ENCODE measurements around the gene PRRT4.

PRRT4 gene

GRCh38 chr7:128352153-128352537, 9.3 kb downstream of the PRRT4 start:
- H3K27me3 ChIP-seq (ENCODE audit: control insufficient read depth, insufficient read depth, low read length): peaks cover 40% of the 10 kb centered on the region
- H3K9me3 ChIP-seq (ENCODE audit: control insufficient read depth, low read depth, low read length): no peaks in the 10 kb centered on the region
- H3K4me1 ChIP-seq (ENCODE audit: control insufficient read depth, low read depth, low read length): no peaks in the 10 kb centered on the region
- H3K36me3 ChIP-seq (ENCODE audit: control insufficient read depth, low read depth, low read length): no peaks in the 10 kb centered on the region
- no peak overlapping the region for H3K27ac ChIP-seq (ENCODE audit: low read length)
- H3K4me3 ChIP-seq (ENCODE audit: low read length): no peak overlapping the region
- no peak overlapping the region for H3K9ac ChIP-seq (ENCODE audit: low read length)

GRCh38 chr7:128351296-128352152, 10.0 kb downstream of the PRRT4 start:
- H3K27me3 ChIP-seq (ENCODE audit: control insufficient read depth, insufficient read depth, low read length): peaks cover 40% of the 10 kb centered on the region
- no peak overlapping the region for H3K4me3 ChIP-seq (ENCODE audit: low read length)
- H3K36me3 ChIP-seq (ENCODE audit: control insufficient read depth, low read depth, low read length): no peaks in the 10 kb centered on the region
- no peak overlapping the region for H3K27ac ChIP-seq (ENCODE audit: low read length)
- H3K9ac ChIP-seq (ENCODE audit: low read length): no peak overlapping the region
- no peaks in the 10 kb centered on the region for H3K4me1 ChIP-seq (ENCODE audit: control insufficient read depth, low read depth, low read length)
- H3K9me3 ChIP-seq (ENCODE audit: control insufficient read depth, low read depth, low read length): no peaks in the 10 kb centered on the region

GRCh38 chr7:128350708-128351295, 10.7 kb downstream of the PRRT4 start:
- peaks cover 40% of the 10 kb centered on the region for H3K27me3 ChIP-seq (ENCODE audit: control insufficient read depth, insufficient read depth, low read length)

GRCh38 chr7:128349466-128349825, 12.0 kb downstream of the PRRT4 start:
- Histone ChIP-seq H3K27me3 (ENCODE audit: control insufficient read depth, insufficient read depth, low read length) (peaks cover 40% of the 10 kb centered on the region), H3K9ac (ENCODE audit: low read length) (no peak overlapping the region), H3K4me3 (ENCODE audit: low read length) (no peak overlapping the region), H3K27ac (ENCODE audit: low read length) (no peak overlapping the region), H3K4me1 (ENCODE audit: control insufficient read depth, low read depth, low read length) (no peaks in the 10 kb centered on the region), H3K9me3 (ENCODE audit: control insufficient read depth, low read depth, low read length) (no peaks in the 10 kb centered on the region), H3K36me3 (ENCODE audit: control insufficient read depth, low read depth, low read length) (no peaks in the 10 kb centered on the region)

More at GRCh38 chr7:128350708-128351295, 10.7 kb downstream of the PRRT4 start:
- H3K36me3 ChIP-seq (ENCODE audit: control insufficient read depth, low read depth, low read length): no peaks in the 10 kb centered on the region
- H3K4me3 ChIP-seq (ENCODE audit: low read length): no peak overlapping the region
- no peak overlapping the region for H3K27ac ChIP-seq (ENCODE audit: low read length)
- no peaks in the 10 kb centered on the region for H3K9me3 ChIP-seq (ENCODE audit: control insufficient read depth, low read depth, low read length)
- no peaks in the 10 kb centered on the region for H3K4me1 ChIP-seq (ENCODE audit: control insufficient read depth, low read depth, low read length)
- H3K9ac ChIP-seq (ENCODE audit: low read length): no peak overlapping the region

- Histone ChIP-seq H3K27me3 (ENCODE audit: control insufficient read depth, insufficient read depth, low read length) (peaks cover 23% of the 10 kb centered on the region), H3K9me3 (ENCODE audit: control insufficient read depth, low read depth, low read length) (no peaks in the 10 kb centered on the region)
Observed at GRCh38 chr7:128347647-128348097, 13.8 kb downstream of the PRRT4 start.

GRCh38 chr7:128344431-128344774, 17.1 kb downstream of the PRRT4 start:
- H3K9ac ChIP-seq (ENCODE audit: low read length): no peak overlapping the region
- no peak overlapping the region for H3K4me3 ChIP-seq (ENCODE audit: low read length)
- no peaks in the 10 kb centered on the region for H3K27me3 ChIP-seq (ENCODE audit: control insufficient read depth, insufficient read depth, low read length)
- peaks cover 3% of the 10 kb centered on the region for H3K36me3 ChIP-seq (ENCODE audit: control insufficient read depth, low read depth, low read length)
- no peaks in the 10 kb centered on the region for H3K9me3 ChIP-seq (ENCODE audit: control insufficient read depth, low read depth, low read length)
- no peaks in the 10 kb centered on the region for H3K4me1 ChIP-seq (ENCODE audit: control insufficient read depth, low read depth, low read length)
- no peak overlapping the region for H3K27ac ChIP-seq (ENCODE audit: low read length)

More at GRCh38 chr7:128347647-128348097, 13.8 kb downstream of the PRRT4 start:
- Histone ChIP-seq H3K4me1 (ENCODE audit: control insufficient read depth, low read depth, low read length) (no peaks in the 10 kb centered on the region), H3K36me3 (ENCODE audit: control insufficient read depth, low read depth, low read length) (no peaks in the 10 kb centered on the region), H3K4me3 (ENCODE audit: low read length) (no peak overlapping the region), H3K27ac (ENCODE audit: low read length) (no peak overlapping the region), H3K9ac (ENCODE audit: low read length) (no peak overlapping the region)

GRCh38 chr7:128343554-128344430, 17.7 kb downstream of the PRRT4 start, which contains the start of gene RBM28:
Gene RBM28 (minus strand): TSS chr7:128343908. CDS start chr7:128343793, 115 bp downstream.
- peaks cover 7% of the 10 kb centered on the region for H3K36me3 ChIP-seq (ENCODE audit: control insufficient read depth, low read depth, low read length)
- H3K4me1 ChIP-seq (ENCODE audit: control insufficient read depth, low read depth, low read length): no peaks in the 10 kb centered on the region
- H3K9ac ChIP-seq (ENCODE audit: low read length): peak within 1 kb of the TSS; percentile 93
- peak within 1 kb of the TSS; percentile 93 for H3K27ac ChIP-seq (ENCODE audit: low read length)
- H3K4me3 ChIP-seq (ENCODE audit: low read length): peak within 1 kb of the TSS; percentile 95
- no peaks in the 10 kb centered on the region for H3K9me3 ChIP-seq (ENCODE audit: control insufficient read depth, low read depth, low read length)
- H3K27me3 ChIP-seq (ENCODE audit: control insufficient read depth, insufficient read depth, low read length): no peaks in the 10 kb centered on the region

- H3K9me3 ChIP-seq (ENCODE audit: control insufficient read depth, low read depth, low read length): no peaks in the 10 kb centered on the region
- H3K27me3 ChIP-seq (ENCODE audit: control insufficient read depth, insufficient read depth, low read length): no peaks in the 10 kb centered on the region
- H3K27ac ChIP-seq (ENCODE audit: low read length): no peak overlapping the region
- H3K36me3 ChIP-seq (ENCODE audit: control insufficient read depth, low read depth, low read length): peaks cover 26% of the 10 kb centered on the region
- H3K4me3 ChIP-seq (ENCODE audit: low read length): peak overlapping the region; percentile 95
- no peak overlapping the region for H3K9ac ChIP-seq (ENCODE audit: low read length)
- H3K4me1 ChIP-seq (ENCODE audit: control insufficient read depth, low read depth, low read length): no peaks in the 10 kb centered on the region
Observed at GRCh38 chr7:128341733-128342132, 19.8 kb downstream of the PRRT4 start.

GRCh38 chr7:128335730-128336129, 25.8 kb downstream of the PRRT4 start:
- Histone ChIP-seq H3K9ac (ENCODE audit: low read length) (no peak overlapping the region), H3K9me3 (ENCODE audit: control insufficient read depth, low read depth, low read length) (no peaks in the 10 kb centered on the region), H3K36me3 (ENCODE audit: control insufficient read depth, low read depth, low read length) (peaks cover 76% of the 10 kb centered on the region), H3K27ac (ENCODE audit: low read length) (no peak overlapping the region), H3K27me3 (ENCODE audit: control insufficient read depth, insufficient read depth, low read length) (no peaks in the 10 kb centered on the region), H3K4me3 (ENCODE audit: low read length) (no peak overlapping the region), H3K4me1 (ENCODE audit: control insufficient read depth, low read depth, low read length) (no peaks in the 10 kb centered on the region)

- Histone ChIP-seq H3K36me3 (ENCODE audit: control insufficient read depth, low read depth, low read length) (peaks cover 73% of the 10 kb centered on the region), H3K27ac (ENCODE audit: low read length) (no peak overlapping the region), H3K9ac (ENCODE audit: low read length) (no peak overlapping the region)
Observed at GRCh38 chr7:128324368-128324680, 37.2 kb downstream of the PRRT4 start.

More at GRCh38 chr7:128324368-128324680, 37.2 kb downstream of the PRRT4 start:
- Histone ChIP-seq H3K4me3 (ENCODE audit: low read length) (no peak overlapping the region), H3K9me3 (ENCODE audit: control insufficient read depth, low read depth, low read length) (no peaks in the 10 kb centered on the region), H3K4me1 (ENCODE audit: control insufficient read depth, low read depth, low read length) (no peaks in the 10 kb centered on the region), H3K27me3 (ENCODE audit: control insufficient read depth, insufficient read depth, low read length) (no peaks in the 10 kb centered on the region)
